Breast epithelium (tissue), 3 donors: ENCODE data around the gene MRTO4.

ENCODE experiments used
- CTCF ChIP-seq, 3 donors: fragments of 450-650 bp; IDR thresholded peaks; one replicate each; pipeline ENCODE4 v1.5.1; 2016 to 2017; ENCODE audit warnings: antibody characterized with exemption in 3 of 3, mild to moderate bottlenecking in 3 of 3, moderate library complexity in 3 of 3
- POLR2A ChIP-seq: fragments of 450-650 bp; IDR thresholded peaks from one replicate; pipeline ENCODE4 v1.6.1; 2016; ENCODE audit warnings: antibody characterized with exemption, mild to moderate bottlenecking, moderate library complexity

GRCh38 chr1:19284881-19285280, 33.3 kb downstream of the MRTO4 start:
- TF ChIP-seq CTCF (IDR thresholded peaks at IDR 0.05) (no peak), POLR2A (no peak)
